ENCODE results near the gene LILRA6. TPM values are rescaled to one million over a fixed set of nuclear protein-coding genes. Genes with fewer than 3 reads are reported as not detected.
"Not testable (repeated sequence)": the region's sequence is repeated elsewhere in the genome, so short reads cannot be mapped to it uniquely, and the experiment has no call there.

Gene LILRA6
- total RNA-seq, 4 donors from 2014 or later, result 0.22 to 10.2 (median 0.90) TPM

GRCh38 chr19:54201172-54201701 is 41.4 kb downstream of the LILRA6 start:
- peaks cover 0 to 57% (median 34%) of the 10 kb centered on the region in 4 donors for H3K4me1 ChIP-seq
- peak overlapping the region; percentile 66 to 76 (median 73) for H3K4me3 ChIP-seq
- 3 to 5% methylated on average over 11 to 28 of the region's 28 CpGs for WGBS, 2 donors
- no peaks in the 10 kb centered on the region for H3K9me3 ChIP-seq
- no peak for DNase-seq (ENCODE audit: low spot score in 2 of 2)
- TF ChIP-seq CTCF (IDR thresholded peaks at IDR 0.05) (no peak), POLR2A (IDR thresholded peaks at IDR 0.05) (no peak), EP300 (IDR thresholded peaks at IDR 0.05) (no peak)
- H3K36me3 ChIP-seq, result peaks cover 2 to 55% (median 35%) of the 10 kb centered on the region in 3 donors
- no peaks in the 10 kb centered on the region for H3K27me3 ChIP-seq
- peak overlapping the region; percentile 93 to 98 (median 95) for H3K27ac ChIP-seq

- H3K4me1 ChIP-seq, result peaks cover 0 to 39% (median 28%) of the 10 kb centered on the region in 4 donors
- DNase-seq (ENCODE audit: low spot score in 2 of 2), result no peak
- no peak overlapping the region for H3K4me3 ChIP-seq
- H3K27me3 ChIP-seq, result no peaks in the 10 kb centered on the region
- 92 to 93% methylated on average over 16 of the region's 16 CpGs for WGBS, 2 donors
- H3K9me3 ChIP-seq, result no peaks in the 10 kb centered on the region
- no peak overlapping the region for H3K27ac ChIP-seq
- H3K36me3 ChIP-seq, result peaks cover 2 to 49% (median 24%) of the 10 kb centered on the region in 3 donors
- TF ChIP-seq POLR2A (IDR thresholded peaks at IDR 0.05) (no peak), EP300 (IDR thresholded peaks at IDR 0.05) (no peak), CTCF (IDR thresholded peaks at IDR 0.05) (no peak)
These were observed 43.2 kb downstream of the LILRA6 start for GRCh38 chr19:54199401-54199800.

GRCh38 chr19:54197121-54197520 is 45.5 kb downstream of the LILRA6 start:
- DNase-seq (ENCODE audit: low spot score in 2 of 2), result no peak
- Histone ChIP-seq H3K27ac (no peak overlapping the region), H3K4me1 (peaks cover under 1 to 22% (median 13%) of the 10 kb centered on the region in 4 donors), H3K4me3 (no peak overlapping the region), H3K27me3 (no peaks in the 10 kb centered on the region), H3K9me3 (no peaks in the 10 kb centered on the region), H3K36me3 (peaks cover 0 to 42% (median 12%) of the 10 kb centered on the region in 3 donors)
- WGBS, 2 donors, result 77 to 81% methylated on average over 3 of the region's 3 CpGs
- TF ChIP-seq CTCF (IDR thresholded peaks at IDR 0.05) (no peak), EP300 (IDR thresholded peaks at IDR 0.05) (no peak), POLR2A (IDR thresholded peaks at IDR 0.05) (no peak)

GRCh38 chr19:54196536-54196935 is 46.1 kb downstream of the LILRA6 start:
- H3K4me1 ChIP-seq, result peaks cover 4 to 22% (median 13%) of the 10 kb centered on the region in 4 donors
- 92 to 94% methylated on average over 7 of the region's 7 CpGs for WGBS, 2 donors
- no peak for DNase-seq (ENCODE audit: low spot score in 2 of 2)
- no peaks in the 10 kb centered on the region for H3K27me3 ChIP-seq
- peaks cover 0 to 37% (median 7%) of the 10 kb centered on the region in 3 donors for H3K36me3 ChIP-seq
- no peak overlapping the region for H3K27ac ChIP-seq
- no peaks in the 10 kb centered on the region for H3K9me3 ChIP-seq
- no peak for TF ChIP-seq POLR2A (IDR thresholded peaks at IDR 0.05)
- no peak for TF ChIP-seq CTCF (IDR thresholded peaks at IDR 0.05)
- no peak for TF ChIP-seq EP300 (IDR thresholded peaks at IDR 0.05)
- no peak overlapping the region for H3K4me3 ChIP-seq

GRCh38 chr19:54194463-54194862 is 48.1 kb downstream of the LILRA6 start:
- not testable (repeated sequence) for H3K4me3 ChIP-seq
- WGBS, 2 donors, result 93% methylated on average over 12 of the region's 12 CpGs

More at GRCh38 chr19:54194463-54194862, 48.1 kb downstream of the LILRA6 start:
- not testable (repeated sequence) for DNase-seq (ENCODE audit: low spot score in 2 of 2); H3K9me3 ChIP-seq; H3K27me3 ChIP-seq; H3K27ac ChIP-seq
- Histone ChIP-seq H3K4me1 (peaks cover 4 to 15% (median 9%) of the 10 kb centered on the region in 4 donors), H3K36me3 (peaks cover 0 to 34% (median 7%) of the 10 kb centered on the region in 3 donors)
